ENCODE data around the gene MXRA8.
A peak's percentile ranks its signal among the peaks of the same experiment; 100 is the strongest.

MXRA8 gene

GRCh38 chr1:1376551-1377226, 18.3 kb upstream of the MXRA8 start:
- TF ChIP-seq CTCF (conservative IDR thresholded peaks at IDR 0.05): no peak
- H3K27ac ChIP-seq: no peak overlapping the region

GRCh38 chr1:1374929-1375662, 16.7 kb upstream of the MXRA8 start, which contains the start of gene AURKAIP1:
TSS of gene AURKAIP1 (minus strand) at chr1:1375207. CDS start at chr1:1374756, 451 bp downstream.
- peak; percentile 35; the same call in 1 of the 2 replicates for TF ChIP-seq CTCF (conservative IDR thresholded peaks at IDR 0.05)
- peak within 1 kb of the TSS; percentile 99 for H3K27ac ChIP-seq

- TF ChIP-seq CTCF (conservative IDR thresholded peaks at IDR 0.05): no peak
- peak overlapping the region; percentile 99 for H3K27ac ChIP-seq
Observed at GRCh38 chr1:1374589-1374928, 16.2 kb upstream of the MXRA8 start.

GRCh38 chr1:1373815-1374588, 15.6 kb upstream of the MXRA8 start:
- H3K27ac ChIP-seq: peak overlapping the region; percentile 99
- no peak for TF ChIP-seq CTCF (conservative IDR thresholded peaks at IDR 0.05)

- H3K27ac ChIP-seq: peak overlapping the region; percentile 99; the same call in 1 of the 2 replicates
Observed at GRCh38 chr1:1373051-1373814, 14.9 kb upstream of the MXRA8 start.

More at GRCh38 chr1:1373051-1373814, 14.9 kb upstream of the MXRA8 start:
- TF ChIP-seq CTCF (conservative IDR thresholded peaks at IDR 0.05): no peak

Measured in VCaP (cell line).